Measurements from ENCODE around the gene NTNG1.

- TF ChIP-seq CTCF (IDR thresholded peaks at IDR 0.05) (no peak), POLR2A (IDR thresholded peaks at IDR 0.05; ENCODE audit: low read depth) (no peak), POLR2AphosphoS5 (IDR thresholded peaks at IDR 0.05) (no peak)
These were observed 17.1 kb upstream of the NTNG1 start for GRCh38 chr1:107123741-107124140.

Measured in esophagus muscularis mucosa (tissue), 3 donors.